Keratinocyte (primary cell): Measurements from ENCODE around the gene PTCRA. TPM values are rescaled to one million over a fixed set of nuclear protein-coding genes. Genes with fewer than 3 reads are reported as not detected.

Source experiments
- DNase-seq: peaks from one replicate; pipeline ENCODE4 v3.0.0-alpha.2; 2011; ENCODE audit warnings: low read depth, missing footprints, low spot score
- FAIRE-seq: peaks from 2 replicates; lab custom pipeline; 2011; peaks lifted over from hg19 to GRCh38; lab: Jason Lieb, UNC
- H2AFZ ChIP-seq: 2 replicates; pipeline ENCODE4 v1.6.0; 2012; ENCODE audit warnings: low read length, control low read depth, inconsistent platforms; ENCODE audit not compliant: control insufficient read depth
- H3K27ac ChIP-seq: 2 replicates; pipeline ENCODE4 v1.5.1; 2011; ENCODE audit warnings: low read length; ENCODE audit not compliant: control insufficient read depth, insufficient read depth
- H3K27me3 ChIP-seq: 3 replicates; pipeline ENCODE4 v1.6.0; 2011; ENCODE audit warnings: low read length; ENCODE audit not compliant: control insufficient read depth, insufficient read depth; ENCODE audit errors: extremely low read depth
- H3K36me3 ChIP-seq, 2 experiments: 2 replicates in 1 of 2; 3 replicates in 1 of 2; pipeline ENCODE4 v1.5.1; 2011; ENCODE audit warnings: low read length in 2 of 2, mild to moderate bottlenecking in 1 of 2; ENCODE audit not compliant: control insufficient read depth in 2 of 2, insufficient read depth in 2 of 2; ENCODE audit errors: extremely low read depth in 1 of 2
- H3K4me1 ChIP-seq: 3 replicates; pipeline ENCODE4 v1.5.1; 2011; ENCODE audit warnings: low read length; ENCODE audit not compliant: control insufficient read depth, insufficient read depth; ENCODE audit errors: extremely low read depth
- H3K4me2 ChIP-seq: 3 replicates; pipeline ENCODE4 v1.6.0; 2011; ENCODE audit warnings: low read depth, low read length; ENCODE audit not compliant: control insufficient read depth, insufficient read depth; ENCODE audit errors: extremely low read depth
- H3K4me3 ChIP-seq, 3 experiments: fragments of 200-600 bp in 1 of 3; sonication (generic) in 1 of 3; 2 replicates in 2 of 3; 3 replicates in 1 of 3; pipeline ENCODE4 v1.5.1; 2011 to 2016; ENCODE audit warnings: low read length in 3 of 3, mild to moderate bottlenecking in 3 of 3, control low read depth in 2 of 3, inconsistent platforms in 1 of 3, low read depth in 1 of 3, mixed read lengths in 1 of 3, mixed run types in 1 of 3, moderate library complexity in 1 of 3; ENCODE audit not compliant: control insufficient read depth in 2 of 3, insufficient read depth in 2 of 3; ENCODE audit errors: extremely low read depth in 1 of 3
- H3K79me2 ChIP-seq: 2 replicates; pipeline ENCODE4 v1.6.0; 2012; ENCODE audit warnings: low read length; ENCODE audit not compliant: control insufficient read depth, insufficient read depth
- H3K9ac ChIP-seq: 3 replicates; pipeline ENCODE4 v1.6.0; 2011; ENCODE audit warnings: low read length; ENCODE audit not compliant: control insufficient read depth, insufficient read depth; ENCODE audit errors: extremely low read depth
- H3K9me1 ChIP-seq: 3 replicates; pipeline ENCODE4 v1.6.0; 2011; ENCODE audit warnings: low read length; ENCODE audit not compliant: control insufficient read depth, insufficient read depth; ENCODE audit errors: extremely low read depth
- H3K9me3 ChIP-seq: 2 replicates; pipeline ENCODE4 v1.5.1; 2012; ENCODE audit warnings: low read depth, low read length; ENCODE audit not compliant: control insufficient read depth
- H4K20me1 ChIP-seq: 3 replicates; pipeline ENCODE4 v1.6.0; 2011; ENCODE audit warnings: low read length; ENCODE audit not compliant: control insufficient read depth, insufficient read depth; ENCODE audit errors: extremely low read depth
- CTCF ChIP-seq, 3 experiments: IDR thresholded peaks in 1 of 3; conservative IDR thresholded peaks in 1 of 3; optimal IDR thresholded peaks in 1 of 3; 2 replicates in 2 of 3; 3 replicates in 1 of 3; pipeline versions ENCODE3 to v1.5.1; 2011; ENCODE audit warnings: low read length in 3 of 3, mild to moderate bottlenecking in 3 of 3, moderate library complexity in 2 of 3, control low read depth in 1 of 3, inconsistent platforms in 1 of 3; ENCODE audit not compliant: insufficient read depth in 2 of 3; ENCODE audit errors: extremely low read depth in 1 of 3
- EZH2 ChIP-seq: IDR thresholded peaks from one replicate; pipeline ENCODE4 v1.6.1; 2012; ENCODE audit warnings: inconsistent platforms, mild to moderate bottlenecking, low read length, moderate library complexity
- dilution Hi-C: fragments of 300-500 bp; cut with MboI; formaldehyde crosslinking; loops from one replicate; pipeline ENCODE4 v1.7.0; 2020; ENCODE audit warnings: low sequenced_read_pairs; ENCODE audit not compliant: extremely low pct_ligation_motif_present
- polyA plus RNA-seq, 5 experiments: library from polyadenylated mRNA; depleted of rRNA in 3 of 5; stranded (reverse) in 3 of 5; stranded (forward) in 1 of 5; unstranded in 1 of 5; fragments of >200 nt; gene quantifications; 1 replicate in 1 of 5; 2 replicates in 3 of 5; 3 replicates in 1 of 5; pipeline versions ENCODE4 v1.2.1 to v1.2.3, GENCODE V29; 2011 to 2012; ENCODE audit warnings: missing spikeins in 2 of 5, low read depth in 1 of 5, low replicate concordance in 1 of 5

The PTCRA gene
- polyA plus RNA-seq, 1 donor (not counting 4 experiments of a cell fraction or from before 2014, with no cell fraction given) = not detected

GRCh38 chr6:42871711-42872110 lies 44.1 kb upstream of the PTCRA start:
- H2AFZ ChIP-seq = no peak overlapping the region
- H3K9me1 ChIP-seq = no peaks in the 10 kb centered on the region
- peaks cover 0 to 5% of the 10 kb centered on the region in 2 experiments for H3K36me3 ChIP-seq
- no peak overlapping the region for H3K9ac ChIP-seq
- TF ChIP-seq EZH2 (no peak), CTCF (optimal IDR thresholded peaks at IDR 0.05 in 1 of 3, IDR thresholded peaks at IDR 0.05 in 1 of 3, conservative IDR thresholded peaks at IDR 0.05 in 1 of 3; ENCODE audit: extremely low read depth in 1 of 3, insufficient read depth in 2 of 3, low read length in 3 of 3) (no peak)
- H3K4me1 ChIP-seq = peaks cover under 1% of the 10 kb centered on the region
- H3K9me3 ChIP-seq = no peaks in the 10 kb centered on the region
- no peaks in the 10 kb centered on the region for H3K27me3 ChIP-seq
- H3K79me2 ChIP-seq = no peaks in the 10 kb centered on the region
- no peak for FAIRE-seq
- no peaks in the 10 kb centered on the region for H4K20me1 ChIP-seq
- no peak overlapping the region for H3K4me2 ChIP-seq
- H3K4me3 ChIP-seq = no peak overlapping the region
- DNase-seq = no peak
- dilution Hi-C loops = no loop called here
- H3K27ac ChIP-seq = no peak overlapping the region

GRCh38 chr6:42873313-42873712 lies 42.5 kb upstream of the PTCRA start:
- H3K9me3 ChIP-seq = no peaks in the 10 kb centered on the region
- FAIRE-seq (no peak), DNase-seq (no peak)
- H4K20me1 ChIP-seq = no peaks in the 10 kb centered on the region
- no peak overlapping the region for H3K27ac ChIP-seq
- no peak overlapping the region for H3K9ac ChIP-seq
- H3K79me2 ChIP-seq = no peaks in the 10 kb centered on the region
- H3K4me2 ChIP-seq = no peak overlapping the region
- H3K27me3 ChIP-seq = no peaks in the 10 kb centered on the region
- no peaks in the 10 kb centered on the region for H3K9me1 ChIP-seq
- dilution Hi-C loops = no loop called here
- H3K36me3 ChIP-seq = no peaks in the 10 kb centered on the region
- H3K4me3 ChIP-seq = no peak overlapping the region
- TF ChIP-seq CTCF (optimal IDR thresholded peaks at IDR 0.05 in 1 of 3, IDR thresholded peaks at IDR 0.05 in 1 of 3, conservative IDR thresholded peaks at IDR 0.05 in 1 of 3; ENCODE audit: extremely low read depth in 1 of 3, insufficient read depth in 2 of 3, low read length in 3 of 3) (no peak), EZH2 (no peak)
- H3K4me1 ChIP-seq = peaks cover 3% of the 10 kb centered on the region
- no peak overlapping the region for H2AFZ ChIP-seq
